ENCODE data around the gene ZNF217. TPM values are rescaled to one million over a fixed set of nuclear protein-coding genes. Genes with fewer than 3 reads are reported as not detected.

ZNF217 gene
- total RNA-seq, 1 experiment from 2014 or later, result 27.0 TPM

DNA sequence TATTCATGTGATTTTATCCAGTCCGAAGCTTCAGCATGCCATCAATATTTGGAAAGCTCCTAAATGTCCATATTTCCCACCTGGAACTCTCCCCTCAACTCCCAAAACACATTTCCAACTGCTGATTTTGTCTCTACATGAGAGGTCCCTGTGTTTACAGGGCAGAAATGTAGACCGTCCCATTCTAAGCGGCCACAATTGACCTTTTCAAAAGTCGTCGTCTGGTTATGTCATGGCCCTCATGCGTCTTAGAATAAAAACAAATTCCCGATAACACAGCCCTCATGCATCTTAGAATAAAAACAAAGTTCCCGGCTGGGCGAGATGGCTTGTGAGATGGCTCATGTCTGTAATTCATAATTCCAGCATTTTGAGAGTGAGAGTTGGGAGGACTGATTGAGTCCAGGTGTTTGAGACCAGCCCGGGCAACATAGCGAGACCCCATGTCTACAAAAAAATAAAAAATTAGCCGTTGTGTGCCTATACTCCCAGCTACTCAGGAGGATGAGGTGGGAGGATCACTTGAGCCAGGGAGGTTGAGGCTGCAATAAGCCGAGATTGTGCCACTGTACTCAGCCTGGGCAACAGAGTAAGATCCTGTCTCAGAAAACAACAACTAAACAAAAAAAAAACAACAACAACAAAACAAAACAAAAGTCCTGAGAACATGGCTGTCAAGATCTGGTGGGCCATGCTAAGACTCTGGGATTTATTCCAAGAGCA, 6.4 kb upstream of the ZNF217 start:
- intact Hi-C loops (cut with micrococcal nuclease; ENCODE audit: unreplicated experiment), result loop anchor here (5.0 to 10.0 kb wide), 3 partner anchors 77 to 227 kb away; no protein-coding TSS in a partner anchor
- H3K9me3 ChIP-seq (ENCODE audit: low read depth, low read length, poor library complexity, severe bottlenecking), result no peaks in the 10 kb centered on the region
- H3K27me3 ChIP-seq (replicated peaks; ENCODE audit: insufficient read depth, low read depth, low read length, poor library complexity), result no peaks in the 10 kb centered on the region
- no peak for DNase-seq (ENCODE audit: low spot score)
- H3K4me1 ChIP-seq (ENCODE audit: insufficient read depth, low read length, poor library complexity, severe bottlenecking), result peaks cover 29% of the 10 kb centered on the region
- TF ChIP-seq, protein P1, sequence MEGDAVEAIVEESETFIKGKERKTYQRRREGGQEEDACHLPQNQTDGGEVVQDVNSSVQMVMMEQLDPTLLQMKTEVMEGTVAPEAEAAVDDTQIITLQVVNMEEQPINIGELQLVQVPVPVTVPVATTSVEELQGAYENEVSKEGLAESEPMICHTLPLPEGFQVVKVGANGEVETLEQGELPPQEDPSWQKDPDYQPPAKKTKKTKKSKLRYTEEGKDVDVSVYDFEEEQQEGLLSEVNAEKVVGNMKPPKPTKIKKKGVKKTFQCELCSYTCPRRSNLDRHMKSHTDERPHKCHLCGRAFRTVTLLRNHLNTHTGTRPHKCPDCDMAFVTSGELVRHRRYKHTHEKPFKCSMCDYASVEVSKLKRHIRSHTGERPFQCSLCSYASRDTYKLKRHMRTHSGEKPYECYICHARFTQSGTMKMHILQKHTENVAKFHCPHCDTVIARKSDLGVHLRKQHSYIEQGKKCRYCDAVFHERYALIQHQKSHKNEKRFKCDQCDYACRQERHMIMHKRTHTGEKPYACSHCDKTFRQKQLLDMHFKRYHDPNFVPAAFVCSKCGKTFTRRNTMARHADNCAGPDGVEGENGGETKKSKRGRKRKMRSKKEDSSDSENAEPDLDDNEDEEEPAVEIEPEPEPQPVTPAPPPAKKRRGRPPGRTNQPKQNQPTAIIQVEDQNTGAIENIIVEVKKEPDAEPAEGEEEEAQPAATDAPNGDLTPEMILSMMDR (conservative IDR thresholded peaks at IDR 0.05; ENCODE audit: low read depth, low read length), result no peak
- TF ChIP-seq EZH2 (IDR thresholded peaks at IDR 0.05; ENCODE audit: borderline replicate concordance, low read depth, low read length, poor library complexity, severe bottlenecking), result no peak
- no TSS peak for BruUV-seq (replicated peaks)
- H3K27ac ChIP-seq (ENCODE audit: low read depth, low read length, poor library complexity, severe bottlenecking), result peak overlapping the region; percentile 13
- H3K36me3 ChIP-seq (ENCODE audit: insufficient read depth, low read length, poor library complexity, severe bottlenecking), result no peaks in the 10 kb centered on the region
- H3K4me3 ChIP-seq (ENCODE audit: low read depth, low read length, poor library complexity, severe bottlenecking), result no peak overlapping the region
- ChIA-PET CTCF (no interaction called here), POLR2A (ENCODE audit: low non-redundant PET) (no interaction called here)

DNA sequence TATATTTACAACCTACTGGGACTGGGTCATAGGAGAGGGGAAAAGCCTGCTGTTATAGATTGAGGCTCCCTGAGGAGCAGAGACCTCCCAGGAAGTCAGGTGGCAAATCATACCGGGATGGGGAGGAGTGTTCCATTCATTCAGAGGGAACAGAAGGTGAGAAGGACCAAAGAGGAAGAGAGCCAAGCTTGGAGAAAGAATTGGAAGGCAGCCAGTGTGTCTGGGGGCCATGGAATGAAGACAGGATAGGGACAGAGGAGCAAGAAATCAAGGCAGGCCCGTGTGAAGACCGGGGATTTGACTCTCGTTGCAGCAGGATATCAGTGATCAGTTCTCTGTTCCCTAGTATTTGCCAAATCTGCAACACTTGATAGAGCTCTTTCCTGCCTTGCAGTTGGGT, 5.7 kb upstream of the ZNF217 start:
- DNase-seq (ENCODE audit: low spot score), result no peak
- TF ChIP-seq, protein P1 (conservative IDR thresholded peaks at IDR 0.05; ENCODE audit: low read depth, low read length), result no peak
- TF ChIP-seq EZH2 (IDR thresholded peaks at IDR 0.05; ENCODE audit: borderline replicate concordance, low read depth, low read length, poor library complexity, severe bottlenecking), result no peak
- Histone ChIP-seq H3K36me3 (ENCODE audit: insufficient read depth, low read length, poor library complexity, severe bottlenecking) (no peaks in the 10 kb centered on the region), H3K4me3 (ENCODE audit: low read depth, low read length, poor library complexity, severe bottlenecking) (no peak overlapping the region), H3K27me3 (replicated peaks; ENCODE audit: insufficient read depth, low read depth, low read length, poor library complexity) (no peaks in the 10 kb centered on the region), H3K9me3 (ENCODE audit: low read depth, low read length, poor library complexity, severe bottlenecking) (no peaks in the 10 kb centered on the region), H3K4me1 (ENCODE audit: insufficient read depth, low read length, poor library complexity, severe bottlenecking) (peaks cover 29% of the 10 kb centered on the region), H3K27ac (ENCODE audit: low read depth, low read length, poor library complexity, severe bottlenecking) (peak overlapping the region; percentile 13)
- ChIA-PET POLR2A (ENCODE audit: low non-redundant PET) (no interaction called here), CTCF (no interaction called here)
- no TSS peak for BruUV-seq (replicated peaks)
- intact Hi-C loops (cut with micrococcal nuclease; ENCODE audit: unreplicated experiment), result loop anchor here (5.0 to 10.0 kb wide), 3 partner anchors 78 to 228 kb away; no protein-coding TSS in a partner anchor

DNA sequence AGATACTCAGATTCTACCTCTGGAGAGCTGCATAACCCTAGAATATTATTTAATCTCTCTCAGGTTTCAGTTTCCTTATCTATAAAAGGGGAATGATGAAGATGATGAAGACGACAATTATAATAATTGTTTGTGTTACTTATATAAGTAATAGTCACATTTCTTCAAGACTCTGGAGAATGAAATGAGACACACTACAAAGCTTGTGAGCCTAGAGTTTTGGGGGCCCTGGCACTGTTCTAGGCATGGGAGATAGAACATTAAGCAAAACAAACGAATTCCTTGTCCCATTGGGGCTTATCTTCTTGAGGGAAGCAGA, 5.4 kb upstream of the ZNF217 start:
- Histone ChIP-seq H3K9me3 (ENCODE audit: low read depth, low read length, poor library complexity, severe bottlenecking) (no peaks in the 10 kb centered on the region), H3K27me3 (replicated peaks; ENCODE audit: insufficient read depth, low read depth, low read length, poor library complexity) (no peaks in the 10 kb centered on the region), H3K36me3 (ENCODE audit: insufficient read depth, low read length, poor library complexity, severe bottlenecking) (no peaks in the 10 kb centered on the region), H3K4me1 (ENCODE audit: insufficient read depth, low read length, poor library complexity, severe bottlenecking) (peaks cover 29% of the 10 kb centered on the region), H3K4me3 (ENCODE audit: low read depth, low read length, poor library complexity, severe bottlenecking) (no peak overlapping the region), H3K27ac (ENCODE audit: low read depth, low read length, poor library complexity, severe bottlenecking) (peak overlapping the region; percentile 38)
- TF ChIP-seq, protein P1 (conservative IDR thresholded peaks at IDR 0.05; ENCODE audit: low read depth, low read length), result no peak
- TF ChIP-seq EZH2 (IDR thresholded peaks at IDR 0.05; ENCODE audit: borderline replicate concordance, low read depth, low read length, poor library complexity, severe bottlenecking), result no peak
- intact Hi-C loops (cut with micrococcal nuclease; ENCODE audit: unreplicated experiment), result loop anchor here (5.0 to 10.0 kb wide), 3 partner anchors 78 to 228 kb away; no protein-coding TSS in a partner anchor
- POLR2A ChIA-PET (ENCODE audit: low non-redundant PET), result no interaction called here
- DNase-seq (ENCODE audit: low spot score), result no peak
- BruUV-seq (replicated peaks), result no TSS peak
- CTCF ChIA-PET, result no interaction called here

All from A673 (cell line).